Cerebellar cortex (tissue), 1 donor: ENCODE data around the gene ARHGAP44.

Experiments
- DNase-seq: peaks from one replicate; pipeline ENCODE4 v3.0.0-alpha.2; 2015; ENCODE audit warnings: low spot score

ARHGAP44 gene

GRCh38 chr17:12789481-12790248, at the start of gene ARHGAP44:
Gene ARHGAP44, plus strand, starts transcription at chr17:12789498. Its CDS starts 341 bp downstream, at chr17:12789839.
- DNase-seq, result peak; percentile 36

DNA sequence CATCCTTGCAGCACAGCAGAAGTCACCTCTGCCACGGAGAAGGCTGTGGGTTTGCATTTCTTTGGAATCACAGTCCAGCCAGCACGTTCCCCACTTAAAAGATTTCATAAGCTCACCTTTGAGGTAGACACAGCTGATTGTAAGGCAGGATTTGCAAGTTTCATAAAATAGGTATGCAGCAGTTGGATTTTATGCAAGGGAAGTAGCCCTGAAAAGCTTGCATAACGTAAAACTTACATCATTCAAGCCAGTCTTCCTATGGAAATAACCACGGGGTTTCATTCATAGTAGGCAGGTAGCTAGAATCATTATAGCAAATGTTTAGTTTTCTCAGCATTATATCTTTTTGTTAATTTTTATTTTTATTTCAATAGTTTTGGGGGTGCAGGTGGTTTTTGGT, 49.8 kb upstream of the ARHGAP44 start:
- peak; percentile 14 for DNase-seq

GRCh38 chr17:12743046-12743445, 46.3 kb upstream of the ARHGAP44 start:
- DNase-seq, result no peak

DNA sequence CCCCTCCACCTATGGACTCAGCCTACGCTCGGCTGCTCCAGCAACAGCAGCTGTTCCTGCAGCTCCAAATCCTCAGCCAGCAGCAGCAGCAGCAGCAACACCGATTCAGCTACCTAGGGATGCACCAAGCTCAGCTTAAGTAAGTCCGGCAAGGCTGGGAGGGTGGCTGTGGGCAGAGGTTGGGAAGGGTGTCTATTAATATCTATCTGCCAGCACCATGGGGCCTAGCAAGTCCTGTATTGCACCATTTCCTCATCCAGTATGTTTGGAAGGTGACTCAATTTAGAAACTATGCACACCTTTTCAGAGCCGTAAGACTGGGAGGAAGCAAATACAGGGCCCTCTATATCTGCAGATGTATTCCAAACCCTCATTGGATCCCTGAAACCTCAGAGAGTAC, 45.0 kb upstream of the ARHGAP44 start:
- DNase-seq, result no peak

DNA sequence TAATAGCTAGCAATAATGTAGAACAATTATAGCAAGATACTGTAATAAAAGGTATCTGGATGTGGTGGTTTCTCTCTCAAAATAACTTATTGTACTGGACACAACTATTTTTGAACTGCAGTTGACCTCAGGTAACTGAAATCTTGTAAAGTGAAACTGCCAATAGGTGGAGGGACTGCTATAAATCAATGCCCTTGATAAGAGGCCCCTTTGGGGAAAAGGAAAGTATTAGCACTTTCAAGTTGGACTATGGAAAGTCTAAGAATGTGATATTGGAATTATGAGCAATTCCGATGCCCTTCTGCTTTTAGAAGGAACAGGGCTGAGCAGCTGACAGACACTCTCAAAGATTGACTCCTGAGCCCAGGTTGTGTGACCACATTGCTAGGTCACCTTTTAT, 44.5 kb upstream of the ARHGAP44 start:
- no peak for DNase-seq

GRCh38 chr17:12745486-12745885, 43.8 kb upstream of the ARHGAP44 start:
- no peak for DNase-seq

DNA sequence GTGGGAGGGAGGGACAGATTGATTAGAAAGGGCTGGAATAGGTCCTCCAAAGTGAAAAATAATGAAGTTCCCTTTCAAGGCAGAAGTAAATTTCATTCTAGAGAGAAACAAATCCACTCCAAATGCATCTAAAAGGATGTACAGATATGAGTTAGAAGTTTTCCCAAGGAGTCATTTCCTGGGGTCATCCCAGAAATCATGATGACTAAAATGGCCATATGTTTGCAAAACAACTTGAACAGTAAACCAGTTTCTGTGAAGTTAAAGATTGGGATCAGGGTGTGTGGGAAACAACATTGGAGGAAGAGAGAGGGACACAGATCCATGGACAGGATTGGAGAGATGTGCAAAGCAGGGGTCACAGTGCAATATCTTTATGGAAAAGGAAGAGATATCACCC, 32.5 kb upstream of the ARHGAP44 start:
- no peak for DNase-seq

DNA sequence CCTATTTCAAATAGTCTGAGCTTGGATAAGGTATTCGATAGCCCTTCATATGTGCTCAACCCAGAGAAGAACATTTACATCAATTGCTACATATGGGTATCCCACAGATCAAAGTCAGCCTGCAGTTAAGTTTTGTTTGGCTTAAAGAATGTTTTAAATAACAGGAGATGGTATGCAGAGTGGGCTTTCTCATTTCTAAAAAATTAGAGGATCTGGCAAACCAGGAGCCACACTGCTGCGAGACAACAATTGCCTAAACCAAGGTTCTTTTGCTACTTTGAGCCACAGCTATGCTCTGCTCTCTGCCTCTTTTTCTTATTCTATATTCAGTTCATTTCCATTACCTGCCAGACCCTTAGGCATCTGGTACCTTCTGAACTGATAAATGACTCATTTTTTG, 30.2 kb upstream of the ARHGAP44 start:
- DNase-seq, result no peak

- DNase-seq, result no peak
Measured at GRCh38 chr17:12765548-12765947, 23.8 kb upstream of the ARHGAP44 start.

GRCh38 chr17:12768255-12768654, 21.0 kb upstream of the ARHGAP44 start:
- DNase-seq, result peak; percentile 3

DNA sequence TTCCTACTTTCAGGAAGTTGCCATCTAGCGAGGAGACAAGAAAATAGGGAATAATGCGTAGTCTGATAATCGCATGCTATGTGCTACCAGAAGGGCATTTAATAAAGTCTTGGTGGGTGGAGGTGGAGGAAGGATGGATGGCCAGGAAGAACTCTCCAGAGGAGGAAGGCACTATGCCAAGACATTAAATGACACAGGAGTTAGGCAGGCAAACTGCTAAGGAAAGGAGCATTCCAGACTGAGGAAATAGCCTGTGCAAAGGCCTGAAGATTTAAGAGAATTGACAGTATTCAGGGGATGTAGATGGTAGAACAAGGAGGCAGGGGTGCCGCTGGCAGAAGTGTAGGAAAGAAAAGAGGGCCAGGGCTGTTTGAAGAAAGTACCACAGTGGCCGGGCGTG, 19.3 kb upstream of the ARHGAP44 start:
- DNase-seq, result no peak

GRCh38 chr17:12773153-12773552, 16.1 kb upstream of the ARHGAP44 start:
- no peak for DNase-seq

GRCh38 chr17:12789075-12789480, 220 bp upstream of the ARHGAP44 start:
- peak; percentile 68 for DNase-seq

DNA sequence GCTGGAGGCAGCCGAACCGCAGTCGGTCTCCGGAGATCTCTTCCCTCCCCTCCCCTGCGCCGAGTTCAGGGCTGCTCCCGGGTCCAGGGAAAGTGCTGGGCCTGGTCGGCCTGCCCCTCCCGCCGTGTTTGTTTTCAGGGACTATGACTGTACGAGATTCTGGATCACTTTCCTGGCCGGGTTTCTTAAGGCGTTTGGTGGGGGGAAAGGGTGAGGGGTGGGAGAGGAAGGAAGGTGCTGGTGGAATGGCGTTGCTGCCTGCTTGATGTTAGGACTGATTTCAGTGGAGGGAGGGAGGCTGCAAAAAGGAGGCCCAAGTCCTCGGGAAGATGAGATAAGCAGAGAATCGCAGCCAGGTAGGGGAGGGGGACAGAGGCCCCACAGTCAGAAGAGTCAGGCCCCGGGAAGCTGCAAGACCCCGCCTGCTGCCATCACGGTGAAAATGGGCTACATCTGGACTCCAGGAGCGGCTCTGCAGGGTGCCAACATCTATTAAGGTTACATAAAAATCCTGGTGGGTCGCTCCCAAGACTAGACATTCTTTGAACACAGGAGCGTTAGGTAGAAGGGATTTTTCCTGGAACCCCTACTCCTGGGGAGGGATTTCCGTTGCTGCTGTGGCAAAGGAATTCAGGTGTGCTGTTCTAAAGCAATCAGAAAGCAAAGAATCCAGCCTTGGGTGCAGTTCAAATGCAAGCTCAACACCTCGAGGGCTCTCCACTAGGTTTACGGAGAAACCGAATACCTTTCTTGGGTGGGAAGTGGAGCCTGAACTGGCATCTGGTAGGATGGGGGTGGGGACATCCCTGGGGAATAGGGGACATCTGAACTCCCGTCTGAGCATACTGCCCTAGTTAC, 1.2 kb downstream of the ARHGAP44 start:
- DNase-seq, result peak; percentile 35

GRCh38 chr17:12794919-12795532, 5.7 kb downstream of the ARHGAP44 start:
- no peak for DNase-seq

DNA sequence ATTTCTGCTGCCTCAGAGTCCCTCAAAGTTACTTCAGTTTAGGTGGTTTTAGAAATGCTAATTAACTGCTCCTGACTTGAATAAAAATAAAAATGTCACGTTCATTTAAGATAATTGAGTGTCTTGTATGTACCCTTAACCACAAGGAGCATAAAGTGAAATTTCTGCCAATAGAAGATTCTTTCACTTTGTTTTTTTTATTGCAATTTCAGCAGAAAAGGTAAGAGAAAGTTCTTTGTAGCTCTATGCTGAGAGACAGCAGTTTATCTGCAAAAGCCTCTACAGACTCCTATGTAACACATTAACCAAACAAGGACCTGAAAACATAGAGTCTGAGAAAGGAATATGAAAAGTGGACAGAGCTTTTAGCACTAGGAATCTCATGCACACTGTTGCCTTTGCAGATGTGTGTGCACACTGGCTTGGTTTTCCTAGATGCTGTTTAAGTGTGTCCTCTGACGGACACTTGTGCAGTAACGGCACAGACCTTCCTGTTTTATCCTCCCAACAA, 11.6 kb downstream of the ARHGAP44 start:
- DNase-seq, result no peak

GRCh38 chr17:12806630-12807029, 17.3 kb downstream of the ARHGAP44 start:
- no peak for DNase-seq

DNA sequence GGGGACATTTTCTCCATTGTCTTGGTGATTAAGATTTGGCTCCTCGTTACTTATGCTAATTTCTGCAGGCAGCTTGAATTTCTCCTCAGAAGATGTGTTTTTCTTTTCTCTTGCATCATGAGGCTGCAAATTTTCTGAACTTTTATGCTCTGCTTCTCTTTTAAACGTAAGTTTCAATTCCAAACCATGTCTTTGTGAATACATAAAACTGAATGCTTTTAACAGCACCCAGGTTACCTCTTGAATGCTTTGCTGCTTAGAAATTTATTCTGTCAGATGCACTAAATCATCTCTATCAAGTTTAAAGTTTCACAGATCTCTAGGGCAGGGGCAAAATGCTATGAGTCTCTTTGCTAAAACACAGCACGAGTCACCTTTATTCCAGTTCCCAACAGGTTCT, 19.4 kb downstream of the ARHGAP44 start:
- no peak for DNase-seq

GRCh38 chr17:12812877-12813276, 23.6 kb downstream of the ARHGAP44 start:
- no peak for DNase-seq

- no peak for DNase-seq
Measured at GRCh38 chr17:12813664-12814063, 24.4 kb downstream of the ARHGAP44 start.

- DNase-seq, result no peak
Measured at GRCh38 chr17:12814718-12815117, 25.4 kb downstream of the ARHGAP44 start.

GRCh38 chr17:12815642-12816141, 26.4 kb downstream of the ARHGAP44 start:
- DNase-seq, result no peak
